Measurements from ENCODE around the gene SORBS1. TPM values are rescaled to one million over a fixed set of nuclear protein-coding genes. Genes with fewer than 3 reads are reported as not detected.

Gene SORBS1
- total RNA-seq, 1 donor from 2014 or later = 5.1 TPM

DNA sequence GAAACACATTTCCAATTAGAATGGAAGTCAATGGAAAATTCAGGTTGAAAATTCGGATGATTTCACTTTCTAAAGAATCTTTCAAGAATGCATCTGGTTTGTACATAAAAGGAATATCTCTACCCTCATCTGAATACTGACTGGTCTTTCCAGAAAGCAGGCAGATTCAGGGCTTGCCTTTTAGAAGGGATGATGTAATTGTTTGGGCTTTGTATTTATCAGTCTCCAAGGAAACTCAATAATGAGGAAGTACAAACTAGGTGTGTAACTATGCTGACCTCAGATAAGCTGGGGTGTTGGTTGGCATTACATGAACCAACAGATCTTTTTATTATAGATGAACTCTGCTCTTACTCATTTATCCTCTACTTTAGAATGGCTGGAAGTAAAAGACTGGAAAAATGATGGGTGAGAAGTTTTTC is 294.5 kb downstream of the SORBS1 start:
- H3K9me3 Mint-ChIP-seq (ENCODE audit: unreplicated experiment) = no peaks in the 10 kb centered on the region
- Histone ChIP-seq H3K27ac (ENCODE audit: low read depth, low read length) (peak overlapping the region; percentile 94), H3K4me3 (ENCODE audit: insufficient read depth, low read depth, low read length) (no peak overlapping the region), H2AFZ (ENCODE audit: low read depth, low read length) (no peak overlapping the region), H3K9me3 (ENCODE audit: insufficient read depth, low read depth, low read length) (no peaks in the 10 kb centered on the region), H3K4me2 (ENCODE audit: low read length) (peak overlapping the region; percentile 51), H3K36me3 (ENCODE audit: insufficient read depth, low read length) (no peaks in the 10 kb centered on the region), H3K9ac (ENCODE audit: low read length) (peak overlapping the region; percentile 64), H3K79me2 (ENCODE audit: insufficient read depth, low read length) (peaks cover 3% of the 10 kb centered on the region), H4K20me1 (ENCODE audit: insufficient read depth, low read length) (no peaks in the 10 kb centered on the region), H3K4me1 (ENCODE audit: insufficient read depth, low read length) (peaks cover 28% of the 10 kb centered on the region), H3K27me3 (ENCODE audit: insufficient read depth, low read length) (no peaks in the 10 kb centered on the region)
- DNase-seq (ENCODE audit: low read depth) (peak; percentile 96), FAIRE-seq (peak; percentile 5)
- TF ChIP-seq, protein P1, sequence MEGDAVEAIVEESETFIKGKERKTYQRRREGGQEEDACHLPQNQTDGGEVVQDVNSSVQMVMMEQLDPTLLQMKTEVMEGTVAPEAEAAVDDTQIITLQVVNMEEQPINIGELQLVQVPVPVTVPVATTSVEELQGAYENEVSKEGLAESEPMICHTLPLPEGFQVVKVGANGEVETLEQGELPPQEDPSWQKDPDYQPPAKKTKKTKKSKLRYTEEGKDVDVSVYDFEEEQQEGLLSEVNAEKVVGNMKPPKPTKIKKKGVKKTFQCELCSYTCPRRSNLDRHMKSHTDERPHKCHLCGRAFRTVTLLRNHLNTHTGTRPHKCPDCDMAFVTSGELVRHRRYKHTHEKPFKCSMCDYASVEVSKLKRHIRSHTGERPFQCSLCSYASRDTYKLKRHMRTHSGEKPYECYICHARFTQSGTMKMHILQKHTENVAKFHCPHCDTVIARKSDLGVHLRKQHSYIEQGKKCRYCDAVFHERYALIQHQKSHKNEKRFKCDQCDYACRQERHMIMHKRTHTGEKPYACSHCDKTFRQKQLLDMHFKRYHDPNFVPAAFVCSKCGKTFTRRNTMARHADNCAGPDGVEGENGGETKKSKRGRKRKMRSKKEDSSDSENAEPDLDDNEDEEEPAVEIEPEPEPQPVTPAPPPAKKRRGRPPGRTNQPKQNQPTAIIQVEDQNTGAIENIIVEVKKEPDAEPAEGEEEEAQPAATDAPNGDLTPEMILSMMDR (IDR thresholded peaks at IDR 0.05; ENCODE audit: insufficient read depth, low read depth, low read length) = no peak
- no peak for TF ChIP-seq EZH2 (IDR thresholded peaks at IDR 0.05; ENCODE audit: insufficient read depth, low read length)
- H3K27ac Mint-ChIP-seq (ENCODE audit: unreplicated experiment) = peak overlapping the region; percentile 96
- peaks cover 45% of the 10 kb centered on the region for H3K4me1 Mint-ChIP-seq (ENCODE audit: low read depth, unreplicated experiment)
- H3K36me3 Mint-ChIP-seq (ENCODE audit: low read depth, unreplicated experiment) = peaks cover 34% of the 10 kb centered on the region
- no peak overlapping the region for H3K4me3 Mint-ChIP-seq (ENCODE audit: unreplicated experiment)
- no peaks in the 10 kb centered on the region for H3K27me3 Mint-ChIP-seq (ENCODE audit: low read depth, unreplicated experiment)

DNA sequence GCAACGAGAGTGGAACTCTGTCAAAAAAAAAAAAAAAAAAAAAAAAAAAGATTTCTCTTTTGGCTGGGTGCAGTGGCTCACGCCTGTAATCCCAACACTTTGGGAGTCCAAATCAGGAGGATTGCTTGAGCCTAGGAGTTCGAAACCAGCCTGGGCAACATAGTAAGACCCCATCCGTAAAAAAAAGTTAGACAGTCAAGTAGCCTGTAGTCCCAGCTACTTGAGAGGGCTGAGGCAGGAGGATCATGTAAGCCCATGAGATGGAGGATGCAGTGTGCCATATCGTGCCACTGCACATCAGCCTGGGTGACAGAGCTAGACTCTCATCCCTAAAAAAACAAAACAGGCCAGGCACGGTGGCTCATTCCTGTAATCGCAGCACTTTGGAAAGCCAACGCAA is 295.6 kb downstream of the SORBS1 start:
- Histone ChIP-seq H3K9me3 (ENCODE audit: insufficient read depth, low read depth, low read length) (no peaks in the 10 kb centered on the region), H3K79me2 (ENCODE audit: insufficient read depth, low read length) (no peaks in the 10 kb centered on the region), H3K27me3 (ENCODE audit: insufficient read depth, low read length) (no peaks in the 10 kb centered on the region), H3K4me3 (ENCODE audit: insufficient read depth, low read depth, low read length) (no peak overlapping the region), H3K27ac (ENCODE audit: low read depth, low read length) (no peak overlapping the region), H3K9ac (ENCODE audit: low read length) (no peak overlapping the region), H3K4me2 (ENCODE audit: low read length) (no peak overlapping the region), H3K4me1 (ENCODE audit: insufficient read depth, low read length) (peaks cover 38% of the 10 kb centered on the region), H3K36me3 (ENCODE audit: insufficient read depth, low read length) (no peaks in the 10 kb centered on the region), H2AFZ (ENCODE audit: low read depth, low read length) (no peak overlapping the region), H4K20me1 (ENCODE audit: insufficient read depth, low read length) (no peaks in the 10 kb centered on the region)
- Mint-ChIP-seq H3K9me3 (ENCODE audit: unreplicated experiment) (no peaks in the 10 kb centered on the region), H3K4me3 (ENCODE audit: unreplicated experiment) (no peak overlapping the region), H3K27ac (ENCODE audit: unreplicated experiment) (peak overlapping the region; percentile 81), H3K36me3 (ENCODE audit: low read depth, unreplicated experiment) (peaks cover 39% of the 10 kb centered on the region), H3K4me1 (ENCODE audit: low read depth, unreplicated experiment) (peaks cover 56% of the 10 kb centered on the region), H3K27me3 (ENCODE audit: low read depth, unreplicated experiment) (no peaks in the 10 kb centered on the region)
- no peak for TF ChIP-seq EZH2 (IDR thresholded peaks at IDR 0.05; ENCODE audit: insufficient read depth, low read length)
- TF ChIP-seq, protein P1 (IDR thresholded peaks at IDR 0.05; ENCODE audit: insufficient read depth, low read depth, low read length) = no peak
- no peak for FAIRE-seq
- DNase-seq (ENCODE audit: low read depth) = no peak

DNA sequence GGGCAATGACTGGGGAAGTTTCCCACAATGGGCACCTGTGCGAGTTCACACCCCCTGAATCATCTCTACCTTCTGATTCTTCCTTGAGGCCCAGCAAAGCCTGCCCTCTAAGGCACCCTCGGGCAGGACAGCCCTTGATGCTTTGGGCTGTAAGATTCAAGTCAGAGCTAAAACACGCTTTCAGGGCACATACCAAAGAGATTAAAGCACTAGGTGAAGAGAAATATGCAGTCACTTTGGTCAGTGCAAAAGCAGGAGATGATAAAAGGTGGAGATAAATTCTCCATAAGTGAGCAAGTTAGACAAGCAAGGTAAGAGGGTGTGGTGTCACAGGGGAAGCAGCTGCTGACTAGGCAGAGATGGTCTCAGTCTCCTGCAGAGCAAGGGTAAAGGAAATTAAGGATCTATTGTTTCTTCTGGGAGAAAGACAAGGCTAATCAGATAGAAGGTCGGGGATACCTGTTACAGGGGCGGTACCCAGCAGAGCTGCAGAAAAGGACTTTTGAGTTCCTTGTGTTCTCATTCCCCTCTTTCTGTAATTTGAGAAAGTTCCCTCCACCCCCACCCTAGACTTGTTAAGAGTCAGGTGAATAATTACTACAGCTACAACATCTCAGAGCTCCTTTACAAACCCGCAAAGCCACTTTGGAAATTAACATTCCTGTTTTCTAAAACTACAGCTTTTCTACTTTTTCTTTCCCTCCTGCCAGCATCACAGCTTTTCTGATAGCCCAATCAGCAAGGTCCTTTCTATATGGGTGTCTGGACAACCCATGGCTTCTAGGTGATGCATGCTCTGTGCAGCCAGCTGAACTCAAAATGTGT is 296.7 kb downstream of the SORBS1 start:
- Histone ChIP-seq H3K27me3 (ENCODE audit: insufficient read depth, low read length) (no peaks in the 10 kb centered on the region), H3K79me2 (ENCODE audit: insufficient read depth, low read length) (peaks cover 7% of the 10 kb centered on the region), H2AFZ (ENCODE audit: low read depth, low read length) (no peak overlapping the region), H3K27ac (ENCODE audit: low read depth, low read length) (no peak overlapping the region), H3K9ac (ENCODE audit: low read length) (no peak overlapping the region), H3K36me3 (ENCODE audit: insufficient read depth, low read length) (peaks cover 3% of the 10 kb centered on the region), H3K4me2 (ENCODE audit: low read length) (no peak overlapping the region), H3K4me3 (ENCODE audit: insufficient read depth, low read depth, low read length) (no peak overlapping the region), H3K4me1 (ENCODE audit: insufficient read depth, low read length) (peaks cover 48% of the 10 kb centered on the region), H4K20me1 (ENCODE audit: insufficient read depth, low read length) (no peaks in the 10 kb centered on the region), H3K9me3 (ENCODE audit: insufficient read depth, low read depth, low read length) (no peaks in the 10 kb centered on the region)
- Mint-ChIP-seq H3K27me3 (ENCODE audit: low read depth, unreplicated experiment) (no peaks in the 10 kb centered on the region), H3K9me3 (ENCODE audit: unreplicated experiment) (no peaks in the 10 kb centered on the region), H3K36me3 (ENCODE audit: low read depth, unreplicated experiment) (peaks cover 34% of the 10 kb centered on the region), H3K27ac (ENCODE audit: unreplicated experiment) (peak overlapping the region; percentile 96), H3K4me3 (ENCODE audit: unreplicated experiment) (peak overlapping the region; percentile 62), H3K4me1 (ENCODE audit: low read depth, unreplicated experiment) (peaks cover 66% of the 10 kb centered on the region)
- no peak for DNase-seq (ENCODE audit: low read depth)
- TF ChIP-seq EZH2 (IDR thresholded peaks at IDR 0.05; ENCODE audit: insufficient read depth, low read length) = no peak
- TF ChIP-seq, protein P1 (IDR thresholded peaks at IDR 0.05; ENCODE audit: insufficient read depth, low read depth, low read length) = no peak
- FAIRE-seq = no peak

All from astrocyte (in vitro differentiated cells and primary cell).